H1 (cell line): Measurements from ENCODE around the gene SLC7A10. TPM values are rescaled to one million over a fixed set of nuclear protein-coding genes. Genes with fewer than 3 reads are reported as not detected.

Experiments used
- CTCF ChIA-PET: fragments of 300-600 bp; sonication (Branson Sonifier 250); formaldehyde crosslinking; loops from one replicate; lab custom pipeline; 2021; ENCODE audit not compliant: partially characterized antibody; lab: Charles Lee
- POLR2A ChIA-PET: fragments of 300-600 bp; sonication (Branson Sonifier 250); formaldehyde crosslinking; loops from one replicate; lab custom pipeline; 2021; ENCODE audit warnings: inconsistent platforms; ENCODE audit not compliant: partially characterized antibody; lab: Charles Lee
- DNase-seq, 2 experiments: peaks; one replicate each; pipeline versions ENCODE4 v3.0.0 to v3.0.0-alpha.2; 2010 to 2022; ENCODE audit warnings: low spot score in 2 of 2, low read depth in 1 of 2, mixed read lengths in 1 of 2
- FAIRE-seq: peaks from 2 replicates; lab custom pipeline; 2011; peaks lifted over from hg19 to GRCh38; lab: Jason Lieb, UNC
- H2AFZ ChIP-seq: 2 replicates; pipeline ENCODE4 v1.8.1; 2012; ENCODE audit warnings: low read length, inconsistent platforms
- H2AK5ac ChIP-seq: 2 replicates; pipeline ENCODE4 v1.6.1; 2013; ENCODE audit warnings: low read depth, low read length
- H2BK120ac ChIP-seq: replicated peaks from 2 replicates; pipeline ENCODE3; 2013; ENCODE audit warnings: low read depth, low read length, inconsistent platforms
- H2BK12ac ChIP-seq: 2 replicates; pipeline ENCODE4 v1.6.1; 2013; ENCODE audit warnings: low read depth, low read length
- H2BK15ac ChIP-seq: 2 replicates; pipeline ENCODE4 v1.6.1; 2013; ENCODE audit warnings: low read length
- H2BK20ac ChIP-seq: 2 replicates; pipeline ENCODE4 v1.6.1; 2013; ENCODE audit warnings: low read length
- H2BK5ac ChIP-seq: 2 replicates; pipeline ENCODE4 v1.6.1; 2013; ENCODE audit warnings: low read depth, low read length
- H3K14ac ChIP-seq: 2 replicates; pipeline ENCODE4 v1.6.1; 2013; ENCODE audit warnings: inconsistent platforms; ENCODE audit not compliant: insufficient read length
- H3K18ac ChIP-seq: 2 replicates; pipeline ENCODE4 v1.6.1; 2013; ENCODE audit warnings: low read length; ENCODE audit errors: extremely low read depth
- H3K23ac ChIP-seq: 2 replicates; pipeline ENCODE4 v1.6.1; 2013; ENCODE audit warnings: inconsistent platforms; ENCODE audit not compliant: insufficient read length
- H3K23me2 ChIP-seq: 2 replicates; pipeline ENCODE4 v1.6.1; 2013; ENCODE audit warnings: low read depth, low read length
- H3K27ac ChIP-seq: 2 replicates; pipeline ENCODE4 v1.6.1; 2011; ENCODE audit warnings: low read depth, low read length, inconsistent platforms
- H3K27me3 ChIP-seq, 4 experiments: replicated peaks in 1 of 4; 1 replicate in 1 of 4; 2 replicates in 3 of 4; pipeline versions ENCODE4 v1.6.1 to v1.8.1; 2011 to 2013; ENCODE audit warnings: low read length in 3 of 4, mild to moderate bottlenecking in 3 of 4, inconsistent platforms in 2 of 4, mixed read lengths in 2 of 4, moderate library complexity in 1 of 4; ENCODE audit not compliant: control insufficient read depth in 3 of 4, insufficient read depth in 3 of 4; ENCODE audit errors: extremely low read depth in 1 of 4
- H3K36me3 ChIP-seq, 4 experiments: 2 replicates each; pipeline versions ENCODE4 v1.6.1 to v1.8.1; 2011 to 2013; ENCODE audit warnings: mild to moderate bottlenecking in 4 of 4, low read length in 3 of 4, moderate library complexity in 2 of 4, control low read depth in 1 of 4, inconsistent platforms in 1 of 4; ENCODE audit not compliant: insufficient read depth in 4 of 4, control insufficient read depth in 2 of 4
- H3K4ac ChIP-seq: replicated peaks from 2 replicates; pipeline ENCODE3; 2013; ENCODE audit warnings: low read length, low read depth, mixed read lengths, inconsistent platforms; ENCODE audit not compliant: insufficient read length
- H3K4me1 ChIP-seq, 4 experiments: replicated peaks in 1 of 4; 1 replicate in 1 of 4; 2 replicates in 3 of 4; pipeline versions ENCODE4 v1.6.1 to v1.8.1; 2011 to 2013; ENCODE audit warnings: low read length in 3 of 4, inconsistent platforms in 2 of 4, mixed read lengths in 1 of 4; ENCODE audit not compliant: insufficient read depth in 4 of 4, control insufficient read depth in 3 of 4
- H3K4me2 ChIP-seq, 2 experiments: 2 replicates each; pipeline versions ENCODE4 v1.6.1 to v1.8.1; 2011 to 2013; ENCODE audit warnings: low read depth in 2 of 2, low read length in 2 of 2, control low read depth in 1 of 2, inconsistent platforms in 1 of 2, mild to moderate bottlenecking in 1 of 2; ENCODE audit not compliant: insufficient read depth in 1 of 2
- H3K4me3 ChIP-seq, 4 experiments: fragments of 200-600, 300-600 bp in 1 of 4; sonication (generic), shearing (Covaris generic), sonication (Bioruptor Twin) in 1 of 4; 2 replicates each; pipeline versions ENCODE4 v1.5.1 to v1.8.1; 2011 to 2016; ENCODE audit warnings: low read length in 4 of 4, low read depth in 3 of 4, control low read depth in 2 of 4, inconsistent platforms in 2 of 4, mild to moderate bottlenecking in 2 of 4, mixed read lengths in 1 of 4, moderate library complexity in 1 of 4; ENCODE audit not compliant: insufficient read depth in 2 of 4; ENCODE audit errors: extremely low read depth in 1 of 4
- H3K56ac ChIP-seq: replicated peaks from 2 replicates; pipeline ENCODE3; 2013; ENCODE audit warnings: low read depth, mild to moderate bottlenecking, mixed read lengths, low read length, inconsistent platforms; ENCODE audit not compliant: insufficient read length
- H3K79me1 ChIP-seq: 2 replicates; pipeline ENCODE4 v1.6.1; 2013; ENCODE audit warnings: low read depth, low read length, control low read depth
- H3K79me2 ChIP-seq, 2 experiments: 2 replicates each; pipeline versions ENCODE4 v1.6.1 to v1.8.1; 2012 to 2013; ENCODE audit warnings: low read length in 2 of 2, mild to moderate bottlenecking in 2 of 2, inconsistent platforms in 1 of 2; ENCODE audit not compliant: insufficient read depth in 2 of 2, control insufficient read depth in 1 of 2
- H3K9ac ChIP-seq, 4 experiments: replicated peaks in 1 of 4; 1 replicate in 1 of 4; 2 replicates in 3 of 4; pipeline versions ENCODE4 v1.6.1 to v1.8.1; 2011 to 2013; ENCODE audit warnings: low read depth in 3 of 4, low read length in 3 of 4, control low read depth in 2 of 4, mild to moderate bottlenecking in 2 of 4, moderate library complexity in 2 of 4, inconsistent platforms in 1 of 4; ENCODE audit errors: extremely low read depth in 1 of 4
- H3K9me3 ChIP-seq, 2 experiments: 2 replicates each; pipeline versions ENCODE4 v1.6.1 to v1.8.1; 2012 to 2013; ENCODE audit warnings: mild to moderate bottlenecking in 2 of 2, moderate library complexity in 2 of 2, control low read depth in 1 of 2, inconsistent platforms in 1 of 2, low read depth in 1 of 2, low read length in 1 of 2, mixed read lengths in 1 of 2; ENCODE audit not compliant: insufficient read depth in 2 of 2
- H4K20me1 ChIP-seq, 2 experiments: replicated peaks in 1 of 2; 2 replicates each; pipeline versions ENCODE3 to v1.8.1; 2011 to 2013; ENCODE audit warnings: inconsistent platforms in 2 of 2, low read length in 2 of 2, mild to moderate bottlenecking in 1 of 2; ENCODE audit not compliant: insufficient read depth in 2 of 2, control insufficient read depth in 1 of 2
- H4K5ac ChIP-seq: 2 replicates; pipeline ENCODE4 v1.6.1; 2013; ENCODE audit warnings: low read length, low read depth, mixed read lengths, inconsistent platforms; ENCODE audit not compliant: insufficient read length
- H4K8ac ChIP-seq: 2 replicates; pipeline ENCODE4 v1.8.0; 2013; ENCODE audit warnings: mild to moderate bottlenecking, moderate library complexity, low read length, inconsistent platforms; ENCODE audit not compliant: insufficient read depth; ENCODE audit errors: extremely low read depth
- H4K91ac ChIP-seq: replicated peaks from 2 replicates; pipeline ENCODE3; 2013; ENCODE audit warnings: low read length, mixed read lengths, inconsistent platforms; ENCODE audit not compliant: insufficient read length
- EP300 ChIP-seq, 2 experiments: IDR thresholded peaks; 1 replicate in 1 of 2; 2 replicates in 1 of 2; pipeline ENCODE4 v1.6.1; 2011 to 2012; ENCODE audit warnings: low read depth in 2 of 2, low read length in 2 of 2, mild to moderate bottlenecking in 2 of 2, borderline replicate concordance in 1 of 2, inconsistent platforms in 1 of 2, moderate library complexity in 1 of 2
- GTF2F1 ChIP-seq: IDR thresholded peaks from 2 replicates; pipeline ENCODE4 v1.6.1; 2012; ENCODE audit warnings: low read depth, low read length, improper control_type of control experiment, borderline replicate concordance
- HDAC6 ChIP-seq: IDR thresholded peaks from one replicate; pipeline ENCODE4 v1.7.1; 2012; ENCODE audit warnings: low read depth, mild to moderate bottlenecking, inconsistent platforms, low read length, moderate library complexity
- NANOG ChIP-seq: IDR thresholded peaks from 2 replicates; pipeline ENCODE4 v1.6.1; 2011; ENCODE audit warnings: low read length, low read depth, mild to moderate bottlenecking, inconsistent platforms; ENCODE audit not compliant: insufficient read depth, poor library complexity, severe bottlenecking
- POU5F1 ChIP-seq: IDR thresholded peaks from 2 replicates; pipeline ENCODE4 v1.6.1; 2011; ENCODE audit warnings: low read depth, mild to moderate bottlenecking, low read length, moderate library complexity
- RNF2 ChIP-seq: fragments of 200-900, 300-1000 bp; sonication (generic); IDR thresholded peaks from 2 replicates; pipeline ENCODE4 v1.7.1; 2016; ENCODE audit warnings: borderline replicate concordance, low read depth, mild to moderate bottlenecking, antibody characterized with exemption, low read length; ENCODE audit not compliant: poor library complexity, severe bottlenecking; ENCODE audit errors: missing control alignments
- SP2 ChIP-seq: IDR thresholded peaks from 2 replicates; pipeline ENCODE4 v1.6.1; 2012; ENCODE audit warnings: mild to moderate bottlenecking, low read length, inconsistent platforms
- SRF ChIP-seq: IDR thresholded peaks from 2 replicates; pipeline ENCODE4 v1.6.1; 2011; ENCODE audit warnings: mild to moderate bottlenecking, low read depth, low read length, moderate library complexity
- WGBS, 2 experiments: shearing (Covaris generic) in 1 of 2; methylation state at CpG; one replicate each; pipeline versions ENCODE4 v1.1.6 to v1.1.7; 2013 to 2015; ENCODE audit warnings: low lambda C conversion rate in 2 of 2, mixed read lengths in 2 of 2, inconsistent platforms in 1 of 2, low coverage in 1 of 2, missing lambda C conversion rate in 1 of 2; ENCODE audit not compliant: insufficient replicate concordance in 2 of 2, insufficient coverage in 1 of 2, insufficient read length in 1 of 2; ENCODE audit errors: extremely low coverage in 1 of 2, missing lambda C conversion rate in 1 of 2; 5-methylcytosine and 5-hydroxymethylcytosine counted together
- polyA plus RNA-seq, 7 experiments: library from polyadenylated mRNA; depleted of rRNA in 3 of 7; stranded (reverse) in 5 of 7; unstranded in 2 of 7; fragments of >200 nt in 5 of 7; fragments of 200-250 nt in 2 of 7; gene quantifications; 1 replicate in 5 of 7; 2 replicates in 1 of 7; 4 replicates in 1 of 7; pipeline versions ENCODE4 v1.2.1 to v1.2.3, GENCODE V29; 2011 to 2013; ENCODE audit warnings: missing spikeins in 2 of 7, mixed read lengths in 2 of 7
- total RNA-seq: library from RNA; stranded (reverse); fragmentation: NEBNext Ultra II Directional; extraction: Animal tissue kit (Norgen Biotek cat#: 25700); gene quantifications from 2 replicates; pipeline ENCODE4 v1.2.1, GENCODE V29; 2021
- TF ChIP-seq, protein P1 (sequence below): IDR thresholded peaks from 2 replicates; pipeline ENCODE4 v1.6.1; 2012; ENCODE audit warnings: inconsistent platforms

The SLC7A10 gene
- total and polyA plus RNA-seq, 2 of the 8 experiments (the other 6 are each of a cell fraction or from before 2014, with no cell fraction given): 3.7 to 7.1 TPM

DNA sequence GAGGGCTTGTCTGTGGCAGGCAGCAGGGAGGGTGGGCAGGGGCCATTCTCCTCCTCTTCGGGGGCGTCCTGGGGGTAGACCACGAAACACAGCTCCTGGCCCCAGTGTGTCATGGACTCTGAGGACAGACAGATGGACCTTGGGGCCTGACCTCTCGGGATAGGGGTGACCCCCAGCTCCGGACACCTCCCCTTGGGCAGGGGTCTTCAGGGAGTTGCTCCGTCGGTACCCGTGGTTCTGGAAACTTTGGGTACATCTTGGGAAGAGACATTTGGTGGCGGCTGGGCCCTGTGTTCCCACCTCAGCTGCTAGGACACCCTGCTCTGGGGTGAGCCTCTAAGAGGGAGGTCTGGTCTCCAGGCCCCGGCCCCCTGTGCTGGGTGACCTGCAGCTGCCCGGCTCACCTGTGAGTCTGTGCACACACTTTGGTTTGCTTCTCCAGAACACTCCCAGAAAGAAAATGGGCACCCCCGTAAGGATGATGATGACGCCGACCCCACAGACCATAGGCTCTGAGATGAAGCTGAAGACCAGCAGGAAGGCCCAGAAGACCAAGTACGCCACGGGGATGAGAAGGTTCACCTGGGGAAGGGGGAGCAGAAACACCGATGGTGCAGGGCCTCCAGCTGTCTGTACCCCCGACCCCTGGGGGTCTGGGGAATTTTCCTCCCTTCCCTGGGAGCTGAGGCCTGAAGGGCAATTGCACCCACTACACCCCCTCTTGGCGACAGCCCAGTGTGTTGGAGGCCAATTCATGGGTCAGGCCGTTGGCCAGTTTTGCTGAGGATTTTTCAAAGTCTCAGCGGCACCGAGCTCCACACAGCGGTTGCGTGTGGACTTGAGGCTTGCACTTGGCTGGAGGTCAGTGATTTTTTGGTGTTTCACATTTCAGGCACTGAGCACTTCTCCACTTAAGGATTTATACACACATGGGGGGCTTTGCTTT is 16.5 kb downstream of the SLC7A10 start:
- H3K4me1 ChIP-seq: no peaks in the 10 kb centered on the region; a peak in 2 of 7 replicates
- no peak for DNase-seq
- H2BK15ac ChIP-seq: no peak overlapping the region
- no peak overlapping the region for H4K5ac ChIP-seq
- H3K23ac ChIP-seq: no peak overlapping the region
- no peaks in the 10 kb centered on the region for H3K23me2 ChIP-seq
- H4K91ac ChIP-seq: no peak overlapping the region
- H3K79me1 ChIP-seq: no peaks in the 10 kb centered on the region
- no peaks in the 10 kb centered on the region for H3K79me2 ChIP-seq
- POLR2A ChIA-PET: interaction anchor here (1.7 to 2.7 kb wide), 3 partner anchors 9 to 14 kb away, joined by 4 to 7 read pairs (median 6); no protein-coding TSS in a partner anchor
- no peak overlapping the region for H3K14ac ChIP-seq
- H3K4ac ChIP-seq: no peak overlapping the region
- H2BK12ac ChIP-seq: no peak overlapping the region
- no peaks in the 10 kb centered on the region for H3K27me3 ChIP-seq
- 91% methylated on average over 24 of the region's 24 CpGs; no CpG with 5 or more reads in 1 of the 2 experiments for WGBS, 2 experiments
- no peak overlapping the region for H3K9ac ChIP-seq
- no peak overlapping the region for H3K4me2 ChIP-seq
- no peak overlapping the region for H3K27ac ChIP-seq
- H2AFZ ChIP-seq: no peak overlapping the region
- TF ChIP-seq HDAC6 (no peak), GTF2F1 (no peak), SRF (no peak), SP2 (no peak), NANOG (no peak), POU5F1 (no peak), RNF2 (no peak), EP300 (IDR thresholded peaks at IDR 0.05; ENCODE audit: borderline replicate concordance in 1 of 2, low read depth in 2 of 2, low read length in 2 of 2) (no peak)
- TF ChIP-seq, protein P1, sequence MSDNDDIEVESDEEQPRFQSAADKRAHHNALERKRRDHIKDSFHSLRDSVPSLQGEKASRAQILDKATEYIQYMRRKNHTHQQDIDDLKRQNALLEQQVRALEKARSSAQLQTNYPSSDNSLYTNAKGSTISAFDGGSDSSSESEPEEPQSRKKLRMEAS: no peak
- H2BK20ac ChIP-seq: no peak overlapping the region
- CTCF ChIA-PET: interaction anchor here (0.9 to 2.2 kb wide), 7 partner anchors 11 to 83 kb away, joined by 3 to 11 read pairs (median 3); no protein-coding TSS in a partner anchor
- H3K9me3 ChIP-seq: no peaks in the 10 kb centered on the region
- peaks cover 0 to 2% of the 10 kb centered on the region in 2 experiments for H4K20me1 ChIP-seq
- H2BK5ac ChIP-seq: no peak overlapping the region
- H4K8ac ChIP-seq: 0 out of 2 replicates have a peak overlapping the region, but pooled peaks have one; percentile 25
- FAIRE-seq: no peak
- no peak overlapping the region for H2BK120ac ChIP-seq
- no peak overlapping the region for H3K18ac ChIP-seq
- no peak overlapping the region for H3K56ac ChIP-seq
- H3K36me3 ChIP-seq: peaks cover 0 to 18% (median 0%) of the 10 kb centered on the region in 4 experiments; a peak in 1 of 8 replicates
- H3K4me3 ChIP-seq: no peak overlapping the region
- H2AK5ac ChIP-seq: no peak overlapping the region
